Measurements from ENCODE around the gene MICAL2.

MICAL2 gene

GRCh38 chr11:12196308-12196707 is 85.9 kb downstream of the MICAL2 start:
- no peak for DNase-seq

GRCh38 chr11:12196872-12197271 is 86.5 kb downstream of the MICAL2 start:
- no peak for DNase-seq

- DNase-seq, result no peak
These were observed 88.1 kb downstream of the MICAL2 start for GRCh38 chr11:12198251-12199222.

GRCh38 chr11:12199231-12199948 is 89.0 kb downstream of the MICAL2 start:
- no peak for DNase-seq

GRCh38 chr11:12200279-12200990 is 90.0 kb downstream of the MICAL2 start:
- DNase-seq, result peak; percentile 95

- no peak for DNase-seq
These were observed 90.9 kb downstream of the MICAL2 start for GRCh38 chr11:12200991-12201985.

- DNase-seq, result no peak
These were observed 92.4 kb downstream of the MICAL2 start for GRCh38 chr11:12202661-12203310.

GRCh38 chr11:12204506-12204905 is 94.1 kb downstream of the MICAL2 start:
- no peak for DNase-seq

GRCh38 chr11:12205330-12205729 is 94.9 kb downstream of the MICAL2 start:
- no peak for DNase-seq

GRCh38 chr11:12206529-12206928 is 96.1 kb downstream of the MICAL2 start:
- no peak for DNase-seq

GRCh38 chr11:12207384-12208150 is 97.2 kb downstream of the MICAL2 start:
- DNase-seq, result no peak

GRCh38 chr11:12209096-12209495 is 98.7 kb downstream of the MICAL2 start:
- no peak for DNase-seq

GRCh38 chr11:12210200-12210599 is 99.8 kb downstream of the MICAL2 start:
- no peak for DNase-seq

GRCh38 chr11:12211331-12212065 is 101.1 kb downstream of the MICAL2 start:
- DNase-seq, result no peak

- no peak for DNase-seq
These were observed 101.9 kb downstream of the MICAL2 start for GRCh38 chr11:12212174-12212820.

- DNase-seq, result no peak
These were observed 102.4 kb downstream of the MICAL2 start for GRCh38 chr11:12212821-12213185.

GRCh38 chr11:12213883-12214282 is 103.5 kb downstream of the MICAL2 start:
- no peak for DNase-seq

- no peak for DNase-seq
These were observed 104.4 kb downstream of the MICAL2 start for GRCh38 chr11:12214751-12215150.

GRCh38 chr11:12215181-12215593 is 104.8 kb downstream of the MICAL2 start:
- no peak for DNase-seq

Data from NCI-H1105 treated with DMSO at 0.1 percent for 48 hours (cell line).